Activated CD4-positive, alpha-beta T cell treated with anti-CD3 and anti-CD28 coated beads for 36 hours (primary cell): Measurements from ENCODE around the gene RNASE8. TPM values are rescaled to one million over a fixed set of nuclear protein-coding genes. Genes with fewer than 3 reads are reported as not detected.
A peak's percentile ranks its signal among the peaks of the same experiment; 100 is the strongest.

Source experiments
- ATAC-seq: fragments of 200-7000 bp; cut with Tn5 transposase; one replicate; pipeline ENCODE4 v1.10.0; 2021; ENCODE audit warnings: mild to moderate bottlenecking, moderate library complexity
- CTCF ChIA-PET: fragments of 350-600 bp; sonication (Branson Sonifier 250); formaldehyde crosslinking; loops from one replicate; lab custom pipeline; 2021; ENCODE audit warnings: antibody characterized with exemption; lab: Charles Lee
- POLR2A ChIA-PET: fragments of 350-600 bp; sonication (Branson Sonifier 250); formaldehyde crosslinking; loops from one replicate; lab custom pipeline; 2021; ENCODE audit warnings: antibody characterized with exemption, inconsistent platforms; lab: Charles Lee
- DNase-seq: peaks from one replicate; pipeline ENCODE4 v3.0.0-alpha.2; 2020
- H3K27ac Mint-ChIP-seq: one replicate; pipeline ENCODE4 v1.8.0; 2021; ENCODE audit warnings: mixed read lengths
- H3K27me3 Mint-ChIP-seq: one replicate; pipeline ENCODE4 v1.8.0; 2021; ENCODE audit warnings: mixed read lengths
- H3K36me3 Mint-ChIP-seq: one replicate; pipeline ENCODE4 v1.8.0; 2021; ENCODE audit warnings: low read depth, mixed read lengths
- H3K4me1 Mint-ChIP-seq: one replicate; pipeline ENCODE4 v1.8.0; 2021; ENCODE audit warnings: mixed read lengths
- H3K4me3 Mint-ChIP-seq: one replicate; pipeline ENCODE4 v1.8.0; 2021; ENCODE audit warnings: mild to moderate bottlenecking, moderate library complexity, mixed read lengths
- H3K9me3 Mint-ChIP-seq: one replicate; pipeline ENCODE4 v1.8.0; 2021; ENCODE audit warnings: low read depth, mixed read lengths
- intact Hi-C, 2 experiments: fragments of 100-400 bp; cut with DNase I in 1 of 2; cut with micrococcal nuclease in 1 of 2; formaldehyde crosslinking; loops; one replicate each; pipeline versions ENCODE4 v1.14.2 to v1.15.1; 2022 to 2024; cut with DNase I, micrococcal nuclease
- total RNA-seq, 2 experiments: library from RNA; stranded (reverse); gene quantifications; one replicate each; pipeline ENCODE4 v1.2.3, GENCODE V29; 2021

Gene RNASE8
- total RNA-seq, 2 experiments from 2014 or later: not detected

DNA sequence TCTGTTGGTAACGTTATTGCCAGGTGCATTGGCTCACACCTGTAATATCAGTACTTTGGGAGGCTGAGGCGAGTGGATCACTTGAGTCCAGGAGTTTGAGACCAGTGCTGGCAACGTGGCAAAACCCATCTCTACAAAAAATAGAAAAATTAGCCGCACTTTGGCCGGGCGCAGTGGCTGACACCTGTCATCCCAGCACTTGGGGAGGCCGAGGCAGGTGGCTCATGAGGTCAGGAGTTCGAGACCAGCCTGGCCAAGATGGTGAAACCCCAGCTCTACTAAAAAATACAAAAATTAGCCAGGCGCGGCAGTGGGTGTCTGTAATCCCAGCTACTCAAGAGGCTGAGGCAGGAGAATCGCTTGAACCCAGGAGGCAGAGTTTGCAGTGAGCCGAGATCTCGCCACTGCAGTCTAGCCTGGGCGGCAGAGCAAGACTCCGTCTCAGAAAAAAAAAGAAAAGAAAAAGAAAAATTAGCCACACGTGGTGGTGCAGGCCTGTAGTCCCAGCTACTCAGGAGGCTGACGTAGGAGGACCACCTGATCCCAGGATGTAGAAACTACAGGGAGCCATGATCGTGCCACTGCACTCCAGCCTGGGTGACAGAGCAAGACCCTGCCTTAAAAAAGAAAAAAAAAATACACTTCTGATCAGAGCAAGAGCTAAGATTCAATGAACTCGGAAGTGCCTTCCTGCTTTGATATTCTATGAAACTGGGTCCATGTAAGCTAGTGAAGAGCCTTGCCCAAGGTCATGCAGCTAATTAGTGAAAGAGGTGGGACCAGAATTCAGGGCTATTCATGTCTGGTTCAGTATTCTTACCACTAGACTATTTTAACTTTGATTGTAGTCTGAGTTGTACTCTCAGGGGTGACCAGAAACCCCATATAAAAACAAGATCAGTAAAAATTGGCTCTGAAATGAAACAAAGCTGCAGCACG is 4.2 kb upstream of the RNASE8 start:
- Mint-ChIP-seq H3K27me3 (peaks cover 2% of the 10 kb centered on the region), H3K4me1 (peaks cover 2% of the 10 kb centered on the region), H3K4me3 (no peak overlapping the region), H3K9me3 (no peaks in the 10 kb centered on the region), H3K27ac (no peak overlapping the region), H3K36me3 (no peaks in the 10 kb centered on the region)
- POLR2A ChIA-PET: no interaction called here
- DNase-seq: no peak
- ATAC-seq: no peak
- intact Hi-C loops: no loop called here
- CTCF ChIA-PET: interaction anchor here (0.7 to 1.0 kb wide), 4 partner anchors 11 to 42 kb away, joined by 3 to 4 read pairs (median 3); no protein-coding TSS in a partner anchor

DNA sequence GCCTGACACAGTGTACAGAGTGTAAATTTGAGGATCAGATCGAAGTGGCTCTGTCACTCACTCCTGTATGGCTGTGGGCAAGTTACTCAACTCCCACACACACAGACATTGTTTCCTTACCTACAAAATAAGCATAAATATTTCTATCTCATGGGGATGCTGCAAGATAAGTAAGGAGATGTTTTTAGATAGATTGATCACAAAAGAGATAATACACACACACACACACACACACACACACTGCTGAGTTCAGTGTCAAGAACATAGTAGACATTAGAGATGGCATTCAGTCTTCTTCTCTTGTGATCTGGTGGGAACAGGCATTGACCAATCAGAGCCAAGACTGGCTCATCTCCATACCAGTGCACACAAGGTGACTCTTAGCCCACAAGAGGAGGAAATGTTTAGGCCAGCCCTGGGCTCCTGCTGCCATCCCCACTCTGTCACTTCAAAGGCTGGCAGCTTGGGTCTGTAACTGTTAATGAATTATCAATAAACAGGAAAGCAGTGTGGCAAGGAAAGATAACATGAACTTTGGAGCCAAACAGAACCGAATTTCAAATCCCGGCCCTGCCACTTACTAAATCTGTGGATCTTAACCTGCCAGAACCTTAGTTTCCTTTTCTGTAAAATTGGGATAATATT is 3.4 kb upstream of the RNASE8 start:
- no peak overlapping the region for H3K27ac Mint-ChIP-seq
- H3K4me1 Mint-ChIP-seq: peaks cover 2% of the 10 kb centered on the region
- no peaks in the 10 kb centered on the region for H3K36me3 Mint-ChIP-seq
- H3K27me3 Mint-ChIP-seq: no peaks in the 10 kb centered on the region
- ATAC-seq (peak; percentile 87), DNase-seq (no peak)
- intact Hi-C loops: no loop called here
- ChIA-PET POLR2A (no interaction called here), CTCF (interaction anchor here (0.7 to 1.0 kb wide), 3 partner anchors 21 to 43 kb away, joined by 3 to 4 read pairs (median 3); no protein-coding TSS in a partner anchor)
- no peak overlapping the region for H3K4me3 Mint-ChIP-seq
- no peaks in the 10 kb centered on the region for H3K9me3 Mint-ChIP-seq

DNA sequence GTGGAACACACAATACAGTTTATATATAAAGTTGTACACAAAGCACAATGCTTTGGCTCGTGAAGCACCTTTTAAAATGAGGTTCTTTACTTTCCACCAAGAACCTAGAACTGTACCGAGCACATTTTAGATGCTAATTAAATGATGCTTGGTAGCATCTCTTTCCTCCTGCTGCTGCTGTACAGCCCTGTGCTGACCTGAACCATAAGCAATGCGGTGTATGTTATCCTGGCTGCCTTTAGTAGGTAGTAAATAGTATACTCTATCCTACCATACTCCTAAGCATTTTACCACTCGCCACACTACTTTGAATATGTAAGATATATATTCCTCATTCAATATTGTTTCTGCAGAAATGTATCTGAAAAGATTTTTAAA is 2.9 kb upstream of the RNASE8 start:
- H3K27me3 Mint-ChIP-seq: peaks cover under 1% of the 10 kb centered on the region
- POLR2A ChIA-PET: no interaction called here
- CTCF ChIA-PET: no interaction called here
- ATAC-seq (no peak), DNase-seq (no peak)
- H3K27ac Mint-ChIP-seq: no peak overlapping the region
- no peaks in the 10 kb centered on the region for H3K9me3 Mint-ChIP-seq
- no peaks in the 10 kb centered on the region for H3K36me3 Mint-ChIP-seq
- H3K4me3 Mint-ChIP-seq: no peak overlapping the region
- intact Hi-C loops: no loop called here
- peaks cover 2% of the 10 kb centered on the region for H3K4me1 Mint-ChIP-seq

DNA sequence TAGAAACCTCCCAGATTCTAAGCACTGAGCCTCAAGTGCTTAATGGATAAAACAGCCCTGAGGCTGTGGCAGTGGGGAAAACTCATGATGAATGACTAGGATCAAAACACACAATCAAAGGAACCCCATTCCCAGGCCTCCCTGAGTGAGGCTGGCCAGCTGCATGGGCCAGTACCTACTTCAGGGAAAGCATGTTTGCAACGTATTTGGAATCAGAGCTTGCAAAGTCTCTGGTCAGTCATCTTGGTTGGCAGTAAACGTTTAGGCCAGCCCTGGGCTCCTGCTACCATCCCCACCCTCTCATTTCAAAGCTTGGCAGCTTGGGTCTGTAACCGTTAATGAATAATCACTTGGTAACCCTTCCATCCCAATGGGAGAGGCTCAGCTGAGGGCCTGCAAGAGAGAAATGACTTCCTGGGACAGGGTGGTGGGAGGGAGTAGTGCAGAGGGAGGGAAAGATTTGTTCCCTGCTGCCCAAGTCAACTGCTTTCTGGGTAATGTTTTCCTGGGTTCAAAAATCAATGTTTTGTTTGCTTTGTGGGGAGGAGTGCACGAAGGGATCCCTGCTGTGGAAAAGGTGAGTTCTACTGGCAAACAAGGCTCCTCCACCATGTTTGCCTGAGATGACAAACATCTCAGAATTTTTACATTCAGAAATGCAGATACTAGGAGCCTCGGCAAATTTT is 2.0 kb upstream of the RNASE8 start:
- no peaks in the 10 kb centered on the region for H3K36me3 Mint-ChIP-seq
- DNase-seq (no peak), ATAC-seq (no peak)
- no peak overlapping the region for H3K27ac Mint-ChIP-seq
- no peak overlapping the region for H3K4me3 Mint-ChIP-seq
- POLR2A ChIA-PET: no interaction called here
- H3K4me1 Mint-ChIP-seq: peaks cover 2% of the 10 kb centered on the region
- no peaks in the 10 kb centered on the region for H3K9me3 Mint-ChIP-seq
- intact Hi-C loops: no loop called here
- CTCF ChIA-PET: no interaction called here
- peaks cover 7% of the 10 kb centered on the region for H3K27me3 Mint-ChIP-seq

DNA sequence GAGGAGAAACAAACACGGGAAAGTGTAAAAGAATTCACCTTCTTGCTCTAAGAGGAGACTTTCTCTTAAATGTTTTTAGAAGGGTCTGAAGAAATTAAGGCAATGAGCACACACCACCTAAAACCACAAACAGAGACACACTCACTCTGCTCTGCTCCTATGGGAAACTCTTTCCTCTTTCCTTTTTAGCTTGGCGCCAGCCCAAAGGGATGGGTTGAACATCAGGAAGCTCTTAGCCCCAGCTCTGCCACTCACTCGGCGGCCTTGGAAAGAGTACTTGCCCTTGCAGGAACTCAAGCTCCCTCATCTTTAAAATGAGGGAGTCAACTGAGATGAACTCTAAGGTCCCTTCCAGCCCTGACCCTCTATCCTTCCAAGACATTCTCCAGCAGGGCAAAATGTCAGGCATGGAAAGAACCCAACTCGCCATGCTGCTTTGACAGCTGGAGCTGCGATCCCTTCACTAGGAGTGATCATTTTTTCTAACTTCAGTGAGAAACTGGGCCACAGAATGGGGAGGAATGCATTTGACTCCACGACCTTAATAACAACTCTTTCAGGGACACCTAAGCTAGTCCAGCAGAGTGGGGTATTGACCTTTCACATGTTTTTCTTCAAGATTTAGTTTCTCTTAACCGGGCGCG is 980 bp upstream of the RNASE8 start:
- no peak overlapping the region for H3K4me3 Mint-ChIP-seq
- intact Hi-C loops: no loop called here
- no peak overlapping the region for H3K27ac Mint-ChIP-seq
- no peaks in the 10 kb centered on the region for H3K36me3 Mint-ChIP-seq
- peaks cover 2% of the 10 kb centered on the region for H3K4me1 Mint-ChIP-seq
- peaks cover 10% of the 10 kb centered on the region for H3K27me3 Mint-ChIP-seq
- ATAC-seq (no peak), DNase-seq (no peak)
- CTCF ChIA-PET: interaction anchor here (0.6 to 1.6 kb wide), 5 partner anchors 12 to 401 kb away, joined by 3 read pairs; no protein-coding TSS in a partner anchor
- H3K9me3 Mint-ChIP-seq: no peaks in the 10 kb centered on the region
- POLR2A ChIA-PET: no interaction called here

DNA sequence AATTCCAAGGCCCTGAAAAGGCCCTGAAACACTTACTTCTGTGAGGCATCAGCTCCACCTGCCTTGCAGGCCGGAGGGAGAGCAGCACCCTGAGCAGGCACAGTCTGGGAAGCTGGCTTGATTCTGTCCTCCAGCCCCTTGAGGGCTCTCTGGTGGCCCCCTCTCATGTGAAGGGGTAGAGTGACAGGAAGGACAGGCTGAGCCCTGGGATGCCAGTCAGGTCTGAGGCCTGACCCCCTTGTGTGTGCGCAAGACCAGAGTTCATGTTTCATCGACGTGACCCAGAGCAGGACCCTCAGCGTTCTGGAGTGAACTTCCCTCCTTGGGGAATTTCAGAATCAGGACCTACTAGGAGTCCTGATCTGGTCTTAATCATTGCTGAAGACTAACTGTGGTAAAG is 1.3 kb downstream of the RNASE8 start:
- H3K27ac Mint-ChIP-seq: no peak overlapping the region
- no peak for ATAC-seq
- intact Hi-C loops: no loop called here
- DNase-seq: no peak
- POLR2A ChIA-PET: no interaction called here
- H3K4me3 Mint-ChIP-seq: no peak overlapping the region
- peaks cover 2% of the 10 kb centered on the region for H3K4me1 Mint-ChIP-seq
- peaks cover 21% of the 10 kb centered on the region for H3K27me3 Mint-ChIP-seq
- no peaks in the 10 kb centered on the region for H3K36me3 Mint-ChIP-seq
- CTCF ChIA-PET: interaction anchor here (0.7 to 2.2 kb wide), 5 partner anchors 10 to 88 kb away, joined by 3 to 11 read pairs (median 3); no protein-coding TSS in a partner anchor
- no peaks in the 10 kb centered on the region for H3K9me3 Mint-ChIP-seq

DNA sequence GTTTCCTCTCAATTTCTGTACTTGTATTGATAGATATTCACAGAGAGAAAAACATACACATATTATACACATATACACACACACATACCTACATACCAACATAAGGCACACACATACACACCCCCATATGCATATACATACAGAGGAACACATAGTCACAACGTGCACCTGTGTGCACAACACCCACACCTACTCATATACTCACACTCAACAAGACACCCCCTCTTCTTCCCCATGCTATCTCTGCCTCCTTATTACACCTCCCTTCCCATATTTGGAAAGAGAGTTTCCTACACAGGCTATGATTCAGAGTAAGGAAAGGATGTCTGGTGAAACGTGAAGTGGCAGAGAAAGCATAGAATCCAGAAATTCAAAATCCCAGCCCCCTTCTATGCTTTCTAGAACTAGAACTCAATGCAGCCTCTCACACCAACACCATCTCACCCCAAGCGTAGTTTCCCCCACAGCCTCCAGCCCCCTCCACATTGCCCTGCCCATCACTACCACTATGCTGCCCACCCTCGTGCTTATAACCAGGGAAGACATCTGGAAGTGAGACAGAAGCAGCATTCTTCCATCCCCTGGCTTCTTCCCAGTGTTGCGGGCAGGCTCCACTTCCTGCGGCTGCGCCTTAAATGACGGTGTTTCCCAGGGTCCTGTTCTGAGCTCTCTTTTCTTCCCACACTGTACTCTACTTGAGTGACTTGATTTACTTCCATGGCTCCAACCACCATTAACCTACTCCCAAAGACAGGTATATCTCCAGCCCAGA is 2.4 kb downstream of the RNASE8 start:
- Mint-ChIP-seq H3K27me3 (peaks cover 23% of the 10 kb centered on the region), H3K27ac (no peak overlapping the region), H3K36me3 (no peaks in the 10 kb centered on the region), H3K9me3 (no peaks in the 10 kb centered on the region), H3K4me3 (no peak overlapping the region), H3K4me1 (no peaks in the 10 kb centered on the region)
- DNase-seq: no peak
- ChIA-PET POLR2A (no interaction called here), CTCF (interaction anchor here (0.7 to 0.8 kb wide), 2 partner anchors 39 to 45 kb away, joined by 3 to 4 read pairs; no protein-coding TSS in a partner anchor)
- intact Hi-C loops: no loop called here
- no peak for ATAC-seq

DNA sequence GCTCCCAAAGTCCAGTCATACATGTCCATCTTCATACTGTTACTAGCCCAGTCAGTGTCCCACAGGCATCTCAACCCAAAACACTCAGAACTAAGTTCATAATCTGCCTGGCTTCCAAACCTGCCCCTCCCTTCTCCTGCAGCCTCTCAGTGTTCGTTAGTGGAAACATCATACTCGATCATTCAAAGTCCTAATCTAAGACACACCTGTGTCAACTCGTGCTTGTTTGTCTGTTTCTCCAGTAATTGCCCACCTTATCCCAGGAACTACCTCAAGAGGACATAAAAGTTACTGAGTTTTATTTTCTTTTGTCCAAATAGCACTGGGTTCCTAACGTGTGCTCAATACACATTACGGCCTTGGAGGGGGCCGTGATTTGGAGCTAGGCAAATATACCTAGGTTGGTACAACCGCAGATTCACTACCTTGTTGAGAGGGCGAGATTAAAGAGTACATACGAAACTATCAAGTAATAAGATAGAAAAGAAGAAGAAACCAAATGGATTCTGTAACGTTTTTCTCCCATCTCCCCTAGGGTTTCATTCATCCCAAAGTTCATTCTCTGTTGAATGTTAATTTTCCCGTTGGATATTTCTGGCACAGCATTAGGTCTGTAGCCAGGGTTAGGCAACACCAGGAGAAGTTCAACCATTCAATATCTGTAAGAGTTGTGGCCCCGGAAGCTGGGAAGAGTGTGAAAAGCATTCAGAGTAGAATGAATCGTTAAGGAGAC is 3.2 kb downstream of the RNASE8 start:
- Mint-ChIP-seq H3K27ac (no peak overlapping the region), H3K4me3 (no peak overlapping the region), H3K36me3 (no peaks in the 10 kb centered on the region), H3K27me3 (peaks cover 28% of the 10 kb centered on the region), H3K4me1 (no peaks in the 10 kb centered on the region), H3K9me3 (no peaks in the 10 kb centered on the region)
- no peak for ATAC-seq
- no peak for DNase-seq
- ChIA-PET CTCF (interaction anchor here (0.7 to 1.9 kb wide), 5 partner anchors 40 to 48 kb away, joined by 3 to 6 read pairs (median 4); no protein-coding TSS in a partner anchor), POLR2A (no interaction called here)
- intact Hi-C loops: no loop called here

DNA sequence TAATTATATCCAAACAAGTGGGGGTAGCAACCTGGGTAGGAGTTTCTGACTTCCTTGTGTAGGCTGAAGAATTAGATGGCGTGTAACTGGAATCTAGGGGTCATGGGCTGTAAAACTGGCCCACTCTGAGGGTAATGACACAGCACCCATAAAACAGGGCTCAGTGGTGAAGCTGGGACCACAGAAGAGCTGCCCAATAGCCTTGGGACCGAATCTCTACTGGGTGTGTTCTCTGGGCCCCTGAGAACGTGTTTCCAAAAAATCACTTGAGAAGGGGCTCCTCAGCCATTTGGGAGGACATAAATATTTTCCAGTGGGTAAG is 3.7 kb downstream of the RNASE8 start:
- no peaks in the 10 kb centered on the region for H3K9me3 Mint-ChIP-seq
- no peaks in the 10 kb centered on the region for H3K36me3 Mint-ChIP-seq
- no peak overlapping the region for H3K27ac Mint-ChIP-seq
- H3K4me3 Mint-ChIP-seq: no peak overlapping the region
- H3K4me1 Mint-ChIP-seq: no peaks in the 10 kb centered on the region
- CTCF ChIA-PET: interaction anchor here (1.2 to 1.9 kb wide), 5 partner anchors 10 to 47 kb away, joined by 3 to 7 read pairs (median 4); no protein-coding TSS in a partner anchor
- POLR2A ChIA-PET: no interaction called here
- no peak for DNase-seq
- intact Hi-C loops: no loop called here
- peaks cover 31% of the 10 kb centered on the region for H3K27me3 Mint-ChIP-seq
- no peak for ATAC-seq

DNA sequence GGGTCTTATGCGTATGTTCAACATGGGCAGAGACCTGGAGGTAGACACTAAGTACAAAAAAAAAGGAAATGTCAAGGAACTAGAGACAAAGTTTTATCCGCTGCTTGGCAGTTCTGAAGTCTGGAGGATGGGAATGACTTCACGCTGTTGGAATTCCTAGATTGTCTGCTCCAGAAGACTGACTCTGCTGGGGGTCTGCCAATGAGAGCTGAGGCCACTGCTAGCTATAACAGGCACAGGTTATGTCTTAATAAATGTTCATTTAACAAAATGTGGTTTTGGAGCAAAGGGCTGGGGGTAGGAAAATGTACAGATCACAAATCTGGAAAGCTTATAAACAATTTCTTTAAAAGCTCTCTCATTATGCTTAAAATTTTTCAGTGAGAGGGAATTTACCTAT is 5.9 kb downstream of the RNASE8 start:
- Mint-ChIP-seq H3K27ac (no peak overlapping the region), H3K4me3 (no peak overlapping the region), H3K9me3 (no peaks in the 10 kb centered on the region), H3K27me3 (peaks cover 45% of the 10 kb centered on the region), H3K36me3 (no peaks in the 10 kb centered on the region), H3K4me1 (peaks cover 3% of the 10 kb centered on the region)
- DNase-seq (no peak), ATAC-seq (no peak)
- ChIA-PET POLR2A (no interaction called here), CTCF (interaction anchor here (0.6 to 1.0 kb wide), 3 partner anchors 24 to 68 kb away, joined by 3 to 5 read pairs (median 5); no protein-coding TSS in a partner anchor)
- intact Hi-C loops: no loop called here
